GM12878 (cell line): ENCODE measurements around the gene TESK1. TPM values are rescaled to one million over a fixed set of nuclear protein-coding genes. Genes with fewer than 3 reads are reported as not detected.

ENCODE experiments used
- ATAC-seq: fragments of 200-7000 bp; cut with Tn5 transposase; 3 replicates; pipeline ENCODE4 v1.9.1; 2020; ENCODE audit warnings: mild to moderate bottlenecking, moderate library complexity
- BruUV-seq: library from RNA; stranded (reverse); fragments of 400-500 nt; replicated peaks from 2 replicates; lab custom pipeline; 2021; lab: Mats Ljungman, UMichigan
- CTCF ChIA-PET: fragments of 300-600 bp; sonication (Branson Sonifier 250); formaldehyde crosslinking; extraction: SDS; loops from one replicate; lab custom pipeline; 2021; ENCODE audit warnings: inconsistent platforms; lab: Yijun Ruan, JAX
- POLR2A ChIA-PET: fragments of 350-600 bp; formaldehyde crosslinking; extraction: SDS; loops from one replicate; lab custom pipeline; 2021; ENCODE audit warnings: inconsistent platforms; lab: Charles Lee
- RAD21 ChIA-PET: fragments of 300-600 bp; sonication (Branson Sonifier 250); formaldehyde crosslinking; loops from one replicate; lab custom pipeline; 2023; ENCODE audit warnings: antibody characterized with exemption; ENCODE audit not compliant: unreplicated experiment; lab: Charles Lee
- SMC1A ChIA-PET: fragments of 300-600 bp; sonication (Branson Sonifier 250); formaldehyde crosslinking; loops from one replicate; lab custom pipeline; 2023; ENCODE audit not compliant: unreplicated experiment, uncharacterized antibody; lab: Charles Lee
- DNase-seq: peaks from one replicate; pipeline ENCODE4 v3.0.0-alpha.2; 2011; ENCODE audit warnings: low read depth, low spot score
- FAIRE-seq: peaks from 3 replicates; lab custom pipeline; 2011; peaks lifted over from hg19 to GRCh38; lab: Jason Lieb, UNC
- H2AFZ ChIP-seq: 2 replicates; pipeline ENCODE4 v1.6.0; 2011; ENCODE audit warnings: low read depth, low read length, control low read depth; ENCODE audit not compliant: control insufficient read depth
- H3K27ac ChIP-seq: 2 replicates; pipeline ENCODE4 v1.5.1; 2011; ENCODE audit warnings: control low read depth; ENCODE audit not compliant: control insufficient read depth, insufficient read depth
- H3K27me3 ChIP-seq, 2 experiments: replicated peaks in 1 of 2; 2 replicates each; pipeline versions ENCODE4 v1.6.0 to v1.6.1; 2011; ENCODE audit warnings: low read length in 1 of 2; ENCODE audit not compliant: control insufficient read depth in 2 of 2, insufficient read depth in 2 of 2
- H3K36me3 ChIP-seq, 2 experiments: 2 replicates each; pipeline ENCODE4 v1.5.1; 2011; ENCODE audit warnings: low read length in 1 of 2; ENCODE audit not compliant: control insufficient read depth in 2 of 2, insufficient read depth in 2 of 2
- H3K4me1 ChIP-seq: 2 replicates; pipeline ENCODE4 v1.6.1; 2011; ENCODE audit warnings: mild to moderate bottlenecking, low read length, moderate library complexity, mixed read lengths; ENCODE audit not compliant: control insufficient read depth, insufficient read depth
- H3K4me2 ChIP-seq: 2 replicates; pipeline ENCODE4 v1.6.0; 2011; ENCODE audit warnings: control low read depth; ENCODE audit not compliant: control insufficient read depth, insufficient read depth
- H3K4me3 ChIP-seq: fragments of 200-600 bp; sonication (generic); 2 replicates; pipeline ENCODE4 v1.5.1; 2016
- H3K79me2 ChIP-seq: 2 replicates; pipeline ENCODE4 v1.6.0; 2011; ENCODE audit warnings: low read length; ENCODE audit not compliant: control insufficient read depth, insufficient read depth
- H3K9ac ChIP-seq: 2 replicates; pipeline ENCODE4 v1.8.0; 2011; ENCODE audit warnings: low read length, control low read depth, mixed read lengths; ENCODE audit not compliant: control insufficient read depth, insufficient read depth
- H3K9me3 ChIP-seq: replicated peaks from 3 replicates; pipeline ENCODE4 v1.5.1; 2011; ENCODE audit warnings: mild to moderate bottlenecking, low read length; ENCODE audit not compliant: control insufficient read depth, insufficient read depth
- H4K20me1 ChIP-seq: 2 replicates; pipeline ENCODE4 v1.6.0; 2011; ENCODE audit not compliant: control insufficient read depth, insufficient read depth
- JUNB ChIP-seq: IDR thresholded peaks from 2 replicates; pipeline ENCODE4 v1.6.1; 2016; ENCODE audit warnings: antibody characterized with exemption, mild to moderate bottlenecking
- JUND ChIP-seq: IDR thresholded peaks from 2 replicates; pipeline ENCODE4 v1.6.1; 2012; ENCODE audit warnings: low read depth, mild to moderate bottlenecking, low read length, improper control_type of control experiment, moderate library complexity
- KDM1A ChIP-seq: fragments of 200-600 bp; sonication (generic); IDR thresholded peaks from 2 replicates; pipeline ENCODE4 v1.6.1; 2016; ENCODE audit warnings: borderline replicate concordance
- NBN ChIP-seq: fragments of 450-650 bp; IDR thresholded peaks from 2 replicates; pipeline ENCODE4 v1.6.1; 2016
- RELA ChIP-seq: fragments of 450-650 bp; IDR thresholded peaks from 2 replicates; pipeline ENCODE4 v1.8.0; 2014; ENCODE audit warnings: borderline replicate concordance; ENCODE audit not compliant: partially characterized antibody
- SUZ12 ChIP-seq: fragments of 200-600 bp; sonication (generic); IDR thresholded peaks from one replicate; pipeline ENCODE4 v1.6.1; 2018; ENCODE audit warnings: antibody characterized with exemption, mild to moderate bottlenecking; ENCODE audit not compliant: unreplicated experiment
- ZNF274 ChIP-seq: IDR thresholded peaks from one replicate; pipeline ENCODE4 v1.8.0; 2011; ENCODE audit not compliant: insufficient read length, insufficient read depth
- WGBS: methylation state at CpG from one replicate; pipeline ENCODE4 v1.1.6; 2016; ENCODE audit warnings: low lambda C conversion rate; ENCODE audit not compliant: insufficient replicate concordance, insufficient coverage; ENCODE audit errors: missing lambda C conversion rate; 5-methylcytosine and 5-hydroxymethylcytosine counted together
- in situ Hi-C: fragments of 300-500 bp; cut with MboI; formaldehyde crosslinking; loops from 9 replicates; pipeline ENCODE4 v1.14.3; 2018; ENCODE audit warnings: mixed read lengths
- intact Hi-C: fragments of 100-400 bp; cut with micrococcal nuclease; formaldehyde crosslinking; loops from one replicate; pipeline ENCODE4 v1.14.2; 2022; ENCODE audit not compliant: unreplicated experiment
- polyA plus RNA-seq, 11 experiments: library from polyadenylated mRNA; depleted of rRNA in 4 of 11; unstranded in 6 of 11; stranded (reverse) in 5 of 11; fragments of >200 nt; fragmentation: Nextera tagmentation in 4 of 11; fragmentation: Illumina TruSeq in 1 of 11; extraction: Ambion mirVana in 4 of 11; extraction: Trizol in 1 of 11; gene quantifications; 1 replicate in 1 of 11; 2 replicates in 10 of 11; pipeline versions ENCODE4 v1.2.1 to v1.2.3, GENCODE V29; 2011 to 2016; ENCODE audit warnings: inconsistent platforms in 2 of 11, missing spikeins in 2 of 11, low read depth in 1 of 11
- total RNA-seq, 4 experiments: library from RNA; depleted of rRNA in 3 of 4; stranded (reverse); fragments of >200 nt in 3 of 4; fragmentation: Illumina TruSeq in 1 of 4; extraction: Trizol in 1 of 4; gene quantifications; 2 replicates each; pipeline versions ENCODE4 v1.2.1 to v1.2.3, GENCODE V29; 2013 to 2021
- TF ChIP-seq, protein P1 (sequence below): fragments of 450-650 bp; formaldehyde crosslinking; IDR thresholded peaks from 2 replicates; pipeline ENCODE4 v1.5.0; 2022; ENCODE audit warnings: mild to moderate bottlenecking, missing genetic modification characterization

The TESK1 gene
- total and polyA plus RNA-seq, 10 of the 15 experiments (the other 5 are each of a cell fraction or from before 2014, with no cell fraction given) = 0.16 to 19.5 (median 7.9) TPM; not detected in 1

DNA sequence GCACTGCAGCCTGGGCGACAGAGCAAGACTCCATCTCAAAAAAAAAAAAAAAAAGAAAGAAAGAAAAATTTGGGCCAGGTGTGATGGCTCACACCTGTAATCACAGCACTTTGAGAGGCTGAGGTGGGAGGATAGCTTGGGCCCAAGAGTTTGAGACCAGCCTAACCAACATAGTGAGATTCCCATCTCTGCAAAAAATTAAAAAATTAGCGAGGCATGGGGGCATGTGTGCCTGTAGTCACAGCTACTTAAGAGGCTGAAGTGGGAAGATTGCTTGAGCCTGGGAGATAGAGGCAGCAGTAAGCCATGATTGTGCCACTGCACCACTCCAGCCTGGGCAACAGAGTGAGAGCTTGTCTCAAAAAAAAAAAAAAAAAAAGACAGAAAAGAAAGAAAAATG is 48.5 kb downstream of the TESK1 start:
- in situ Hi-C loops = no loop called here
- no peaks in the 10 kb centered on the region for H4K20me1 ChIP-seq
- ATAC-seq (no peak), FAIRE-seq (no peak), DNase-seq (no peak)
- ChIA-PET SMC1A (interaction anchor here (0.6 to 1.4 kb wide), 3 partner anchors 9 to 82 kb away, joined by 3 to 4 read pairs (median 3); no protein-coding TSS in a partner anchor), CTCF (interaction anchor here (1.6 kb wide), 1 partner anchor 42 kb away, joined by 3 read pairs; no protein-coding TSS in a partner anchor), POLR2A (interaction anchor here (0.6 to 11.1 kb wide), 4 partner anchors 33 to 907 kb away, joined by 3 to 127 read pairs (median 4); partner anchors contain the start of genes CREB3 and TLN1), RAD21 (interaction anchor here (0.7 to 9.6 kb wide), 4 partner anchors 12 to 1020 kb away, joined by 3 to 133 read pairs (median 3); partner anchors contain the start of genes ARHGEF39, CREB3 and TLN1)
- BruUV-seq = no TSS peak
- no peaks in the 10 kb centered on the region for H3K9me3 ChIP-seq
- H3K4me3 ChIP-seq = no peak overlapping the region
- H3K79me2 ChIP-seq = peaks cover 21% of the 10 kb centered on the region
- 94% methylated on average over 1 of the region's 2 CpGs for WGBS
- intact Hi-C loops = loop anchor here (10.0 kb wide), 1 partner anchor 171 kb away; the partner anchor contains the start of genes FAM221B and TMEM8B
- no peaks in the 10 kb centered on the region for H3K36me3 ChIP-seq
- H3K9ac ChIP-seq = no peak overlapping the region
- H2AFZ ChIP-seq = no peak overlapping the region
- H3K4me1 ChIP-seq = peaks cover 22% of the 10 kb centered on the region
- no peak overlapping the region for H3K4me2 ChIP-seq
- TF ChIP-seq KDM1A = no peak
- TF ChIP-seq NBN = no peak
- no peak for TF ChIP-seq JUND
- TF ChIP-seq SUZ12 = no peak
- no peak for TF ChIP-seq JUNB
- TF ChIP-seq, protein P1, sequence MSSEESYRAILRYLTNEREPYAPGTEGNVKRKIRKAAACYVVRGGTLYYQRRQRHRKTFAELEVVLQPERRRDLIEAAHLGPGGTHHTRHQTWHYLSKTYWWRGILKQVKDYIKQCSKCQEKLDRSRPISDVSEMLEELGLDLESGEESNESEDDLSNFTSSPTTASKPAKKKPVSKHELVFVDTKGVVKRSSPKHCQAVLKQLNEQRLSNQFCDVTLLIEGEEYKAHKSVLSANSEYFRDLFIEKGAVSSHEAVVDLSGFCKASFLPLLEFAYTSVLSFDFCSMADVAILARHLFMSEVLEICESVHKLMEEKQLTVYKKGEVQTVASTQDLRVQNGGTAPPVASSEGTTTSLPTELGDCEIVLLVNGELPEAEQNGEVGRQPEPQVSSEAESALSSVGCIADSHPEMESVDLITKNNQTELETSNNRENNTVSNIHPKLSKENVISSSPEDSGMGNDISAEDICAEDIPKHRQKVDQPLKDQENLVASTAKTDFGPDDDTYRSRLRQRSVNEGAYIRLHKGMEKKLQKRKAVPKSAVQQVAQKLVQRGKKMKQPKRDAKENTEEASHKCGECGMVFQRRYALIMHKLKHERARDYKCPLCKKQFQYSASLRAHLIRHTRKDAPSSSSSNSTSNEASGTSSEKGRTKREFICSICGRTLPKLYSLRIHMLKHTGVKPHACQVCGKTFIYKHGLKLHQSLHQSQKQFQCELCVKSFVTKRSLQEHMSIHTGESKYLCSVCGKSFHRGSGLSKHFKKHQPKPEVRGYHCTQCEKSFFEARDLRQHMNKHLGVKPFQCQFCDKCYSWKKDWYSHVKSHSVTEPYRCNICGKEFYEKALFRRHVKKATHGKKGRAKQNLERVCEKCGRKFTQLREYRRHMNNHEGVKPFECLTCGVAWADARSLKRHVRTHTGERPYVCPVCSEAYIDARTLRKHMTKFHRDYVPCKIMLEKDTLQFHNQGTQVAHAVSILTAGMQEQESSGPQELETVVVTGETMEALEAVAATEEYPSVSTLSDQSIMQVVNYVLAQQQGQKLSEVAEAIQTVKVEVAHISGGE = no peak
- no peak for TF ChIP-seq ZNF274
- TF ChIP-seq RELA = no peak
- no peaks in the 10 kb centered on the region for H3K27me3 ChIP-seq
- no peak overlapping the region for H3K27ac ChIP-seq
